Suprapubic skin (tissue), 4 donors: Measurements from ENCODE around the gene STK17B. TPM values are rescaled to one million over a fixed set of nuclear protein-coding genes. Genes with fewer than 3 reads are reported as not detected.

Experiments
- DNase-seq, 2 donors: peaks; one replicate each; pipeline ENCODE4 v3.0.0-alpha.2; 2019; ENCODE audit warnings: low spot score in 2 of 2
- H3K27ac ChIP-seq: fragments of 200-600 bp; sonication (generic); one replicate; pipeline ENCODE4 v1.5.1; 2019
- H3K27me3 ChIP-seq: fragments of 200-600 bp; sonication (generic); one replicate; pipeline ENCODE4 v1.5.1; 2019
- H3K36me3 ChIP-seq: fragments of 200-600 bp; sonication (generic); one replicate; pipeline ENCODE4 v1.5.1; 2019
- H3K4me1 ChIP-seq: fragments of 200-600 bp; sonication (generic); one replicate; pipeline ENCODE4 v1.5.1; 2019
- H3K4me3 ChIP-seq: fragments of 200-600 bp; sonication (generic); one replicate; pipeline ENCODE4 v1.5.1; 2019; ENCODE audit warnings: mild to moderate bottlenecking
- H3K9me3 ChIP-seq: fragments of 200-600 bp; sonication (generic); one replicate; pipeline ENCODE4 v1.5.1; 2019
- CTCF ChIP-seq, 2 donors: fragments of 200-600 bp in 1 of 2; fragments of 450-650 bp in 1 of 2; sonication (generic) in 1 of 2; IDR thresholded peaks; one replicate each; pipeline ENCODE4 v1.5.1; 2016 to 2019; ENCODE audit warnings: antibody characterized with exemption in 2 of 2, mild to moderate bottlenecking in 1 of 2, moderate library complexity in 1 of 2
- EP300 ChIP-seq: sonication (generic); formaldehyde crosslinking; IDR thresholded peaks from one replicate; pipeline ENCODE4 v1.6.1; 2017; ENCODE audit warnings: antibody characterized with exemption
- POLR2A ChIP-seq, 2 donors: fragments of 450-650 bp; IDR thresholded peaks; one replicate each; pipeline ENCODE4 v1.6.1; 2017; ENCODE audit warnings: antibody characterized with exemption in 2 of 2, mild to moderate bottlenecking in 2 of 2, moderate library complexity in 2 of 2
- POLR2AphosphoS5 ChIP-seq, 3 donors: sonication (generic); formaldehyde crosslinking; IDR thresholded peaks; one replicate each; pipeline ENCODE4 v1.6.1; 2017; ENCODE audit warnings: antibody characterized with exemption in 3 of 3
- WGBS: methylation state at CpG from one replicate; pipeline ENCODE4 v1.1.5; 2018; 5-methylcytosine and 5-hydroxymethylcytosine counted together
- total RNA-seq, 4 donors: library from RNA; depleted of rRNA; stranded (reverse); fragments of >200 nt; gene quantifications; one replicate each; pipeline ENCODE4 v1.1.0, GENCODE V29; 2016

STK17B gene
- total RNA-seq, 4 donors from 2014 or later = 23.2 to 47.2 (median 37.6) TPM

GRCh38 chr2:196140213-196140612 lies 31.2 kb downstream of the STK17B start:
- Histone ChIP-seq H3K4me3 (no peak overlapping the region), H3K9me3 (no peaks in the 10 kb centered on the region), H3K36me3 (peaks cover 86% of the 10 kb centered on the region), H3K4me1 (no peaks in the 10 kb centered on the region), H3K27me3 (no peaks in the 10 kb centered on the region), H3K27ac (no peak overlapping the region)
- TF ChIP-seq POLR2A (IDR thresholded peaks at IDR 0.05) = no peak
- TF ChIP-seq CTCF (IDR thresholded peaks at IDR 0.05) = no peak
- TF ChIP-seq POLR2AphosphoS5 (IDR thresholded peaks at IDR 0.05) = no peak
- TF ChIP-seq EP300 = no peak
- no peak for DNase-seq

- no peaks in the 10 kb centered on the region for H3K27me3 ChIP-seq
- H3K4me1 ChIP-seq = no peaks in the 10 kb centered on the region
- WGBS = 85% methylated on average over 2 of the region's 2 CpGs
- H3K36me3 ChIP-seq = peaks cover 64% of the 10 kb centered on the region
- no peak overlapping the region for H3K27ac ChIP-seq
- no peak for DNase-seq
- no peak for TF ChIP-seq POLR2AphosphoS5 (IDR thresholded peaks at IDR 0.05)
- no peak for TF ChIP-seq EP300
- no peak for TF ChIP-seq CTCF (IDR thresholded peaks at IDR 0.05)
- TF ChIP-seq POLR2A (IDR thresholded peaks at IDR 0.05) = no peak
- peaks cover 5% of the 10 kb centered on the region for H3K9me3 ChIP-seq
- H3K4me3 ChIP-seq = no peak overlapping the region
Measured at GRCh38 chr2:196137271-196137670, 34.1 kb downstream of the STK17B start.

- H3K9me3 ChIP-seq = peaks cover 10% of the 10 kb centered on the region
- DNase-seq = no peak
- H3K27ac ChIP-seq = no peak overlapping the region
- no peaks in the 10 kb centered on the region for H3K4me1 ChIP-seq
- TF ChIP-seq POLR2AphosphoS5 (IDR thresholded peaks at IDR 0.05) (no peak), CTCF (IDR thresholded peaks at IDR 0.05) (no peak), EP300 (no peak), POLR2A (IDR thresholded peaks at IDR 0.05) (no peak)
- no peaks in the 10 kb centered on the region for H3K27me3 ChIP-seq
- H3K4me3 ChIP-seq = no peak overlapping the region
- 94% methylated on average over 7 of the region's 7 CpGs for WGBS
- peaks cover 54% of the 10 kb centered on the region for H3K36me3 ChIP-seq
Measured at GRCh38 chr2:196136151-196136550, 35.2 kb downstream of the STK17B start.

- peaks cover 19% of the 10 kb centered on the region for H3K9me3 ChIP-seq
- 77% methylated on average over 5 of the region's 5 CpGs for WGBS
- H3K4me1 ChIP-seq = no peaks in the 10 kb centered on the region
- H3K4me3 ChIP-seq = no peak overlapping the region
- H3K27me3 ChIP-seq = no peaks in the 10 kb centered on the region
- H3K36me3 ChIP-seq = peaks cover 19% of the 10 kb centered on the region
- TF ChIP-seq POLR2AphosphoS5 (IDR thresholded peaks at IDR 0.05) (no peak), EP300 (no peak), CTCF (IDR thresholded peaks at IDR 0.05) (no peak), POLR2A (IDR thresholded peaks at IDR 0.05) (no peak)
- H3K27ac ChIP-seq = no peak overlapping the region
- DNase-seq = no peak
Measured at GRCh38 chr2:196131949-196132925, 39.1 kb downstream of the STK17B start.

- Histone ChIP-seq H3K9me3 (peaks cover 19% of the 10 kb centered on the region), H3K4me1 (no peaks in the 10 kb centered on the region), H3K27me3 (no peaks in the 10 kb centered on the region), H3K4me3 (no peak overlapping the region), H3K27ac (no peak overlapping the region), H3K36me3 (peaks cover 11% of the 10 kb centered on the region)
- 70% methylated on average over 7 of the region's 7 CpGs for WGBS
- DNase-seq = peak in 1 of 2 donors; percentile 74
- TF ChIP-seq POLR2A (IDR thresholded peaks at IDR 0.05) (no peak), CTCF (IDR thresholded peaks at IDR 0.05) (peak in 1 of 2 donors; percentile 27), POLR2AphosphoS5 (IDR thresholded peaks at IDR 0.05) (no peak), EP300 (no peak)
Measured at GRCh38 chr2:196131384-196131937, 39.9 kb downstream of the STK17B start.
